OCI-LY1 (cell line): ENCODE measurements around the gene CNTNAP2.
A peak's percentile ranks its signal among the peaks of the same experiment; 100 is the strongest.

Source experiments
- H2AFZ ChIP-seq: fragments of 200-600 bp; sonication (generic), shearing (Covaris generic); 2 replicates; pipeline ENCODE4 v1.6.0; 2014; ENCODE audit warnings: antibody characterized with exemption, mild to moderate bottlenecking, low read length
- H3F3A ChIP-seq: fragments of 200-600 bp; sonication (generic), shearing (Covaris generic); 2 replicates; pipeline ENCODE4 v1.6.0; 2014; ENCODE audit warnings: mild to moderate bottlenecking, antibody characterized with exemption, low read length, moderate library complexity; ENCODE audit not compliant: insufficient read depth
- H3K27ac ChIP-seq: fragments of 200-600 bp; sonication (generic); 2 replicates; pipeline ENCODE4 v1.5.1; 2014; ENCODE audit warnings: low read length, mixed run types, mild to moderate bottlenecking, low read depth; ENCODE audit not compliant: poor library complexity, severe bottlenecking
- H3K27me3 ChIP-seq: fragments of 200-600 bp; sonication (generic); 2 replicates; pipeline ENCODE4 v1.6.0; 2014; ENCODE audit warnings: antibody characterized with exemption, mild to moderate bottlenecking, low read length, moderate library complexity; ENCODE audit not compliant: insufficient read depth
- H3K36me3 ChIP-seq: fragments of 200-600 bp; sonication (generic); 2 replicates; pipeline ENCODE4 v1.6.1; 2014; ENCODE audit warnings: mild to moderate bottlenecking, antibody characterized with exemption, low read length, moderate library complexity, mixed read lengths; ENCODE audit not compliant: insufficient read depth
- H3K4me1 ChIP-seq: fragments of 200-600 bp; sonication (generic); 2 replicates; pipeline ENCODE4 v1.5.1; 2014; ENCODE audit warnings: mild to moderate bottlenecking, low read length, moderate library complexity; ENCODE audit not compliant: insufficient read depth, severe bottlenecking
- H3K4me2 ChIP-seq: fragments of 200-600 bp; sonication (generic), shearing (Covaris generic); 2 replicates; pipeline ENCODE4 v1.6.1; 2014; ENCODE audit warnings: low read length
- H3K4me3 ChIP-seq: fragments of 200-600 bp; sonication (generic); 2 replicates; pipeline ENCODE4 v1.5.1; 2014; ENCODE audit warnings: low read length, low read depth, mild to moderate bottlenecking, mixed read lengths; ENCODE audit not compliant: poor library complexity, severe bottlenecking
- H3K79me2 ChIP-seq: fragments of 200-600 bp; shearing (Covaris generic); 2 replicates; pipeline ENCODE4 v1.6.1; 2016; ENCODE audit warnings: mixed run types, low read length, mixed read lengths; ENCODE audit not compliant: insufficient read depth
- H3K9ac ChIP-seq: fragments of 200-600 bp; sonication (generic), shearing (Covaris generic); 2 replicates; pipeline ENCODE4 v1.6.1; 2014; ENCODE audit warnings: mild to moderate bottlenecking, low read length, mixed read lengths
- H3K9me2 ChIP-seq: fragments of 200-600 bp; sonication (generic), shearing (Covaris generic); 2 replicates; pipeline ENCODE4 v1.6.1; 2014; ENCODE audit warnings: low read depth, mild to moderate bottlenecking, low read length, mixed read lengths
- H3K9me3 ChIP-seq: fragments of 200-600 bp; shearing (Covaris generic); 2 replicates; pipeline ENCODE4 v1.6.1; 2014; ENCODE audit warnings: low read length, mixed read lengths
- H4K20me1 ChIP-seq: fragments of 200-600 bp; sonication (generic), shearing (Covaris generic); 2 replicates; pipeline ENCODE4 v1.6.0; 2016; ENCODE audit warnings: mild to moderate bottlenecking, low read length; ENCODE audit not compliant: insufficient read depth
- EZH2 ChIP-seq: fragments of 200-600 bp; sonication (generic), shearing (Covaris generic); IDR thresholded peaks from 2 replicates; pipeline ENCODE4 v1.8.0; 2017; ENCODE audit warnings: borderline replicate concordance, mixed run types, mild to moderate bottlenecking, antibody characterized with exemption, low read length, moderate library complexity, mixed read lengths
- TF ChIP-seq, protein P1 (sequence below): fragments of 200-600 bp; sonication (generic), shearing (Covaris generic); IDR thresholded peaks from 2 replicates; pipeline ENCODE4 v1.5.1; 2017; ENCODE audit warnings: mild to moderate bottlenecking, antibody characterized with exemption, low read length, moderate library complexity, mixed read lengths

The CNTNAP2 gene

DNA sequence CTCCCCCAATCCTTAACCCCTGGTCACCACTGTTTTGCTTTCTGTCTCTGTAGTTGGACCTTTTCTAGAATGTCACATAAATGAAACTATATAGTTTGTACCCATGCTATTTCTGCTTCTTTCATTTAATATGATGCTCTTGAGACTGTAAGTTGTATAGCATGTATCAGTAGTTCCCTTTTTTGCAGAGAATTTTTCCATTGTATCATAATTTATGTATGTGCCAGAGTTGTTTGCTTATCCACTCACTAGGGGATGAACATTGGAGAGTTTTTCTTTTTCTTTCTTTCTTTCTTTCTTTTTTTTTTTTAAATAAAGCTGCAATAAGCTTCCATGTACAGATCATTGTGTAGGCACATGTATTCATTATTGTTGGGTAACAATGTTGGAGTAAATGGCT lies 544.8 kb downstream of the CNTNAP2 start:
- no peaks in the 10 kb centered on the region for H3K9me2 ChIP-seq
- no peak overlapping the region for H3K4me3 ChIP-seq
- no peaks in the 10 kb centered on the region for H3F3A ChIP-seq
- H3K9me3 ChIP-seq = peaks cover 14% of the 10 kb centered on the region
- TF ChIP-seq, protein P1, sequence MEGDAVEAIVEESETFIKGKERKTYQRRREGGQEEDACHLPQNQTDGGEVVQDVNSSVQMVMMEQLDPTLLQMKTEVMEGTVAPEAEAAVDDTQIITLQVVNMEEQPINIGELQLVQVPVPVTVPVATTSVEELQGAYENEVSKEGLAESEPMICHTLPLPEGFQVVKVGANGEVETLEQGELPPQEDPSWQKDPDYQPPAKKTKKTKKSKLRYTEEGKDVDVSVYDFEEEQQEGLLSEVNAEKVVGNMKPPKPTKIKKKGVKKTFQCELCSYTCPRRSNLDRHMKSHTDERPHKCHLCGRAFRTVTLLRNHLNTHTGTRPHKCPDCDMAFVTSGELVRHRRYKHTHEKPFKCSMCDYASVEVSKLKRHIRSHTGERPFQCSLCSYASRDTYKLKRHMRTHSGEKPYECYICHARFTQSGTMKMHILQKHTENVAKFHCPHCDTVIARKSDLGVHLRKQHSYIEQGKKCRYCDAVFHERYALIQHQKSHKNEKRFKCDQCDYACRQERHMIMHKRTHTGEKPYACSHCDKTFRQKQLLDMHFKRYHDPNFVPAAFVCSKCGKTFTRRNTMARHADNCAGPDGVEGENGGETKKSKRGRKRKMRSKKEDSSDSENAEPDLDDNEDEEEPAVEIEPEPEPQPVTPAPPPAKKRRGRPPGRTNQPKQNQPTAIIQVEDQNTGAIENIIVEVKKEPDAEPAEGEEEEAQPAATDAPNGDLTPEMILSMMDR = no peak
- TF ChIP-seq EZH2 = no peak
- peaks cover 18% of the 10 kb centered on the region for H3K36me3 ChIP-seq
- no peak overlapping the region for H3K4me2 ChIP-seq
- no peaks in the 10 kb centered on the region for H4K20me1 ChIP-seq
- no peak overlapping the region for H3K9ac ChIP-seq
- peaks cover 50% of the 10 kb centered on the region for H3K4me1 ChIP-seq
- H3K27me3 ChIP-seq = no peaks in the 10 kb centered on the region
- H3K27ac ChIP-seq = peak overlapping the region; percentile 51
- no peaks in the 10 kb centered on the region for H3K79me2 ChIP-seq
- H2AFZ ChIP-seq = no peak overlapping the region

DNA sequence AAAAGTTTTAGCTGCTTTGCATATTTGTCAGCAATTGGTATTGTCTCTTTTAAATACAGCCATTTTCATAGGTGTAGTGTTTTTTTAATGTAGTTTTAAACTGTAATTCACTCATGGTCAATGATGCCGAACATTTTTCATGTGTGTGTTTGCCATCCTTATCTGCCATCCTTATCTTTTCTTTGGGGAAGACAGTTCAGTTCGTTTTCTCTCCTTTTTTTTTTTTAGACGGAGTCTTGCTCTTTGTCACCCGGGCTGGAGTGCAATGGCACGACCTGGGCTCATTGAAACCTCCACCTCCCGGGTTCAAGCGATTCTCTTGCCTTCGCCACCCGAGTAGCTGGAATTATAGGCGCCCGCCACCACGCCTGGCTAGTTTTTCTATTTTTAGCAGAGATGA lies 545.3 kb downstream of the CNTNAP2 start:
- H3K4me2 ChIP-seq = no peak overlapping the region
- H3K9me3 ChIP-seq = peaks cover 19% of the 10 kb centered on the region
- H3K79me2 ChIP-seq = no peaks in the 10 kb centered on the region
- no peaks in the 10 kb centered on the region for H3K27me3 ChIP-seq
- H2AFZ ChIP-seq = no peak overlapping the region
- H3K27ac ChIP-seq = peak overlapping the region; percentile 51
- H3K9ac ChIP-seq = no peak overlapping the region
- peaks cover 18% of the 10 kb centered on the region for H3K36me3 ChIP-seq
- H3K4me3 ChIP-seq = no peak overlapping the region
- peaks cover 45% of the 10 kb centered on the region for H3K4me1 ChIP-seq
- TF ChIP-seq, protein P1 = no peak
- TF ChIP-seq EZH2 = no peak
- H3F3A ChIP-seq = no peaks in the 10 kb centered on the region
- no peaks in the 10 kb centered on the region for H3K9me2 ChIP-seq
- H4K20me1 ChIP-seq = no peaks in the 10 kb centered on the region

DNA sequence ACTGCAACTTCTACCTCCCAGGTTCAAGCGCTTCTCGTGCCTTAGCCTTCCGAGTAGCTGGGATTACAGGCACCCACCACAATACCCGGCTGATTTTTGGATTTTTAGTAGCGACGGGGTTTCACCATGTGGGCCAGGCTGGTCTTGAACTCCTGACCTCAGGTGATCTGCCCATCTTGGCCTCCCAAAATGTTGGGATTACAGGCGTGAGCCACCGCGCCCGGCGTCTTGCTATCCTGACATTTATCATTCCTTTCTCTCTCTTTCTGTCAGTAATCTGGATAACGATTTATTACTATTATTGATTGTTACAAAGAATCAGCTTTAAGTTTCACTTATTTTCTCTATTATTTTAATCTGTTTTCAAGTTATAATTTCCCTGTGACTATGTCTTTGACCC lies 548.4 kb downstream of the CNTNAP2 start:
- no peak overlapping the region for H2AFZ ChIP-seq
- no peak overlapping the region for H3K27ac ChIP-seq
- H3K4me3 ChIP-seq = no peak overlapping the region
- no peak overlapping the region for H3K9ac ChIP-seq
- H3K79me2 ChIP-seq = no peaks in the 10 kb centered on the region
- H3K27me3 ChIP-seq = no peaks in the 10 kb centered on the region
- no peaks in the 10 kb centered on the region; the same call in 1 of the 2 replicates for H3F3A ChIP-seq
- H3K4me2 ChIP-seq = no peak overlapping the region
- H3K36me3 ChIP-seq = peaks cover 6% of the 10 kb centered on the region; the same call in 1 of the 2 replicates
- H4K20me1 ChIP-seq = no peaks in the 10 kb centered on the region
- H3K4me1 ChIP-seq = peaks cover 16% of the 10 kb centered on the region
- H3K9me2 ChIP-seq = no peaks in the 10 kb centered on the region
- peaks cover 27% of the 10 kb centered on the region for H3K9me3 ChIP-seq
- TF ChIP-seq, protein P1 = no peak
- no peak for TF ChIP-seq EZH2
